HG02610 (cell line): ENCODE results near the gene PRKCA.
"Not testable (repeated sequence)": the region's sequence is repeated elsewhere in the genome, so short reads cannot be mapped to it uniquely, and the experiment has no call there.

Source experiments
- ATAC-seq: cut with Tn5 transposase; IDR thresholded peaks from one replicate; pipeline ENCODE4 v1.9.1; 2021; ENCODE audit warnings: mild to moderate bottlenecking, moderate library complexity; ENCODE audit not compliant: unreplicated experiment

The PRKCA gene

GRCh38 chr17:66724581-66725341, 422.3 kb downstream of the PRKCA start:
- no peak for ATAC-seq

GRCh38 chr17:66725438-66725837, 423.0 kb downstream of the PRKCA start:
- ATAC-seq, result not testable (repeated sequence)

DNA sequence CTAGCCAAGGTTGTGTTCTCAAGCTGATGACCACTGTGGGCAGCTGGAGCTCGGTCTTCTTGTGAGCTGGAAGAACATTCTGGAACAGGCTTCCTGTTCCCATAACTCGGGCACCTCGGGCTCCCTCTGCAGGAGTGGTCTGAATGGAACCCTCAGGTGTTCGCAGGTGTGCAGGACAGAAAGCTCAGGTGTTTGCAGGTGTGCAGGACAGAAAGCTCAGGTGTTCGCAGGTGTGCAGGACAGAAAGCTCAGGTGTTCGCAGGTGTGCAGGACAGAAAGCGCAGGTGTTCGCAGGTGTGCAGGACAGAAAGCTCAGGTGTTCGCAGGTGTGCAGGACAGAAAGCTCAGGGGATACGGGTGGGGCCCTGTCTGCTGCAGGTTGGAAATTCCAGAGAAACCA, 423.5 kb downstream of the PRKCA start:
- ATAC-seq, result no peak

DNA sequence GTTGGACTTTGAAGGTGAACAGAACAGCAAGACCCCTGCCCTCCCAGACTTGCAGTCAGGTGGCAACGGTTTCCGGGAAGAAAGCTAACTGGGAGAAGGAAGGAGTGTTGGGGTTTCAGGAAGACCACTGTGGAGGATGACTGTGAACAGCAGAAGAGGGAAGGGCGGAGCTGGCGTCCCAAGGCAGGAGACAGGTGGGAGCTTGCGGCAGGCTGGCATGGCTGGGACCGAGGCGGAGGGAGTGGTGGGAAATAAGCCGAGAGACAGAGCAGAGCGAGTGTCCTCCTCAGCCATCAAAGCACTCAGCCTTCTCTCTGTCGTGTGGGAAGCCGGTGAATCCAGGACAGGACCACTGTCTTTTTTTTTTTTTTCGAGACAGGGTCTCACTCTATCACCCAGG, 424.0 kb downstream of the PRKCA start:
- ATAC-seq, result no peak

- no peak for ATAC-seq
Measured at GRCh38 chr17:66726846-66727245, 424.4 kb downstream of the PRKCA start.

DNA sequence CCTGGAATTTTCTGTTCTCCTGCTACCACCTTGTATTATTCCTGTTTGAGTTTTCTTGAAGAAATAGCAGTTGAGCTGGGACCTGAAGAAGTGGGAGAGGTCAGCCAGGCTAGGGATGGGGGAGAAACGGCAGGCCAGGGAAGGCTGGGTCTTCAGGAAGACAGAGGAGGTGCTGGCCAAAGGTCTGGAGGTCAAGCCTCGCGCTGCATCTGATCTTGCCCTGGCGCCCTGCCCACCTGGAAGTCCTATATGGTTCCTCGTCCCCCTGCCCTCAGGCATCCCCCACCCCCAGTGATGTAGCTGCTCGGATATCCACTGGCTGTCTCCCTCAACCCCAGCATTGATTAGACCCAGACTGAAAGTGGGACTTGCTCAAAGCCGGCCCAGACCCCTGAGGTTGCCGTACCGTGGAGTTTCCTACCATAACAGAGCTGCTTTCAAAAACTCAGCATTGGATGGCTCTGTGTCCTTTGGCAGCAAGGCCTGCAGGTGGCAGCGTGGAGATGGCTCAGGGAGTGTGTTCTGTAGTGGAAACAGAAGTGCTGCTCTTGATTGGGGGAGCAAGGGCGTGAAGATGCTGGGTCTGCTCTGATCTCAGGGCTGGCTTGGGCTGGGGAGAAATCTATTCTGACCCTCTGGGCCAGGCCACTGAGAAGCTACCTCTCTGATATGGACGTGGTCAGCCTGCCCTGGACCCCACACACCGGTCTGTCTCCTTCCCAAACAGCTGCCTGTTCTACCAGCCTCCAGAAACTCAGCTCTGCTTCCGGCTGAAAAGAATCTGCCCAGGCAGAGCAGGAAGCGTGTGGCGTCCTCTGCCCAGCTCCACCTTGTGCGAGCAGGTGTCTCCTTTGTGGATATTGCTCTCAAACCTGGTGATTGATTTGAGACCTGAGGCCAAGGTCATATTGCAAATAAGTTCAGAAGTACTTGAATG, 425.5 kb downstream of the PRKCA start:
- no peak for ATAC-seq

GRCh38 chr17:66730461-66730923, 428.1 kb downstream of the PRKCA start:
- no peak for ATAC-seq

DNA sequence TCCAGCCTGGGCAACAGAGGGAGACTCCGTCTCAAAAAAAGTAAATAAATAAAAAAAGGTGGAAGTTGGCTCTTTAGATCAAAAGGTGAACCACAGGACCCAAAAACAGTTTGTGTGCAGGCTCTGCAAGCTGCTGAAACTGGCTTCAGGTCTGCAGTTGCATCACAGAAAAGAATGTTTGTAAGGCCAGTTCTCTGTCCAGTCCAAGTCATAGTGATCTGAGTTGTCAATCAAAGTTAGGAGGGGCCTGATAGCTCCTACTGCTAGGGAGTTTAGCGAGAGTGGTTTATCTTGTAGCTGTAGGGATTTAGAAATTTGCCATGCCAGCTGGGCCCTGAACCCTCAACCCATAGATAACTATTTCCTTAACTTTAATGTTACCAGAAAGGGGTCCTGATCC, 431.3 kb downstream of the PRKCA start:
- ATAC-seq, result no peak

- no peak for ATAC-seq
Measured at GRCh38 chr17:66734186-66734943, 432.0 kb downstream of the PRKCA start.

DNA sequence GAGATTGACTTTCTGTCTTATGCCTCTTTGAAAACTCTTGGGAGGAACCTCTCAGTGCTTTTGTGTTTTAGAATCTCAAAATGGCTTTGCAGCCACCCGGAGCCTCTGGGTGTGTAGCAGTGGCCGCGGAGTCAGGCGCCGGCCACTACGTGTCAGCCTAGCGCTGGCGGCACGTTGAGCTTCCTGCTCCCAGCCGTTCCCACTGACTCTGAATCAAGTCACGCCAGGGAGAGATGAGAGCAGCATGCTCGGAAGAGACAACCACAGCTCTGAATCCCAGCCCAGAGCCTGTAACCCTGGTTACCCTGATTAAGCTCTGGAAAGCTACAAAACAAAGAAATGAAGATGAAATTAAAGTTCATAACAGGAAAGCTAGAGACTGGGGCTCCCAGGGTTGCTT, 435.1 kb downstream of the PRKCA start:
- ATAC-seq, result no peak

GRCh38 chr17:66738301-66738700, 435.9 kb downstream of the PRKCA start:
- no peak for ATAC-seq

DNA sequence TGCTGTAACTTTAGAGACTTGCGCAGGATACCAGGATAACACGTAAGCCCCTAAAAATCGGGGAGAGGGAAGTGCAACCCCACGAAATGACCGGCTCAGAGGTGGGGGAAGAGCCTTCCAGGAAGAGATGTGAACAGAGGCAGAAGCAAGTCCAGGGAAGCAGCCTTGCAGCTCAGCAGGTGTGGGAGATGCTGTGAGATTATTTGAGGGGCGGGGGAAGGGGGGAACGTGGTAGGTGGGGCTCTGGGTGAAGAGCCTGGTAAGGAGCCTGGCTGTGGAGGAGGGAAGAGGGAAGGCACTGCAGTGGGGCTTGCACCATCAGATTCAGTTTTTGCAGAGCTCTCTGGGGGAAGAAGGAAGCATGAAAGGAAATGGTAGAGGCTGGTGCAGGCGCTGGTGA, 437.1 kb downstream of the PRKCA start:
- ATAC-seq, result no peak

GRCh38 chr17:66740226-66740625, 437.8 kb downstream of the PRKCA start:
- no peak for ATAC-seq

DNA sequence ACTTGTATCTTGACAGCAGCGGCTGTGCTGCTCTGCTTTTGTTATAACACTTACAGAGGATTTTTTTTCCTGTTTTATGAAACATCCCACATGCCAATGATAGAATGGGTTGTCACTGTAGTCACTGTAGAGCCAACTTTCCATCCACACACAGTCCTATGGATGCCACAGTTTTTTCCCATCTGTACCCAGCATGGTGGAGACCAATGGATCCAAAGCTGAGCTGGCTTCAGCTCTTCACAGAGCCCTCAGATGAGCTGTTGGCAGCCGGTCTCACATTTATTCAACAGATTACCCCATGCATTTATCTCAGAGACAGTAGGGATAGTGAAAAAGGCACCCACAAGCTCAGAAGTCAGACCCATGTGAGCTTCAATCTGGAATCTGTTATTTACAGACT, 441.1 kb downstream of the PRKCA start:
- ATAC-seq, result no peak

GRCh38 chr17:66746736-66747135, 444.3 kb downstream of the PRKCA start:
- ATAC-seq, result no peak

DNA sequence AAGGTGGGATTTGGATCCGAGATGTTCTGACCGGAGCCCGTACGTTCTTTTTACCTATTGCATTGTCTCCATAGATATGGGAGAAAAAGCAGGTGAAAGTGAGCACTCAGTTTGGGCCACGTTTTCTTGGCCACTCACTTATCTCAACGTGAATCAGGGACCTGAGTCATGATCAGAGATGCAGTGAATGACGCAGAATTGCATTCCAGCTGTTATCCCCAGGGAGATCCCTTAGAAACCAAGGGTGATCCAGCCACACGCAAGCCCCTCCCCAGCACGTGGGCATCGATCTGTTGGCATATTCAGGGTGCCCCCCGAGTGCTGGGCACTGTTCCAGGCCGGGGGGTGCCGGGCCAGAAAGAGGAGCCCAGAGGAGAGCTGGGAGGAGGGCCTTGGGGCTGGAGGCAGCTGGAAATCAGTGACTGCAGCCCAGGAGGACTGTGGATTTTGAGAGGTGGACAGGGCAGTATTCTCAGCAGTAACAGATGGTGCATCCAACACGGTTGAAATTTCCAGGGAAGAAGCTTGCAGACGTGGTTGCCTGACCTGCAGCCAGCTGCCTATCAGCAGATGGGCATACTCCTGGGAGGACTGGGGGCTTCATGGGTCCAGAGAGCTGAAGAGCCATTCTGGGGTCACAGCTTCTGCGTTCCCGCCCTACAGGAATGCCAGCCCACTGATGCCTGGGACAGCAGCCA, 445.3 kb downstream of the PRKCA start:
- no peak for ATAC-seq

GRCh38 chr17:66748578-66748977, 446.2 kb downstream of the PRKCA start:
- ATAC-seq, result no peak

DNA sequence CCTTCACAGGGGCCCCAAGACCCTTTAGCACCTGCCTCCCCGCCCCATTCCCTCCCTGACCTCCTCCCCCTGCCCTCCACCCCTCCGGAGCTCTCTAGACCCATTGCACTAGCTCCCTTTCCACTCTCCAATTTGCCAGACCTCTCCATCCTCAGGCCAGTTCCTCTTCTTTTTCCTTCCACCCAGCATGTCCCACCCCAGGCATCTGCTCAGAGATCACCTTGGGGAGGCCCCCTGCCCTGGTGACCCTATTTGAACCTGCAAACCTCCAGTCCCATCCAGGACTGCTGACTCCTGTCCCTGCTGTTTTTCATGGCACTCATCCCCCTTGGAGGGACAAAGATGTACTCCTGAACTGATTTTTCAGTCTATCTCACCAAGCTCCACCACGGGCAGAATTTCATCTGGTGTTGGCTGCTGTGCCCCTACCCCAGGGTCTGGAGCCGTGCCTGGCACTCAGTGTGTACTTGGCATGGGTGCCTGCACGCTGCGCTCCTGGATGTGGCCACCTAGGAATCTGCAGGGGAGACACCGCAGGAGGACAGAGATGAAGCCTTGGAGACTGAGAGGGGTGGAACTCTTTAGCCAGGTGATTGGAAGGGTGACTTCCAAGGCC, 446.9 kb downstream of the PRKCA start:
- ATAC-seq, result no peak

GRCh38 chr17:66750116-66750515, 447.7 kb downstream of the PRKCA start:
- no peak for ATAC-seq
